MM.1S (cell line): Measurements from ENCODE around the gene E2F3.

Source experiments
- DNase-seq: peaks from one replicate; pipeline ENCODE4 v3.0.0-alpha.2; 2015
- H2AFZ ChIP-seq: fragments of 300-600 bp; sonication (generic); 2 replicates; pipeline ENCODE4 v1.6.0; 2016; ENCODE audit warnings: antibody characterized with exemption, low read length
- H3F3A ChIP-seq: fragments of 300-600 bp; sonication (generic); 2 replicates; pipeline ENCODE4 v1.6.1; 2016; ENCODE audit warnings: mild to moderate bottlenecking, antibody characterized with exemption, low read length, moderate library complexity, mixed read lengths; ENCODE audit not compliant: insufficient read depth
- H3K27ac ChIP-seq: fragments of 300-600 bp; sonication (generic); 2 replicates; pipeline ENCODE4 v1.5.1; 2016; ENCODE audit warnings: mild to moderate bottlenecking, low read length
- H3K27me3 ChIP-seq: fragments of 300-600 bp; sonication (generic); replicated peaks from 2 replicates; pipeline ENCODE4 v1.6.0; 2016; ENCODE audit warnings: low read length; ENCODE audit not compliant: insufficient read depth
- H3K36me3 ChIP-seq: fragments of 300-600 bp; sonication (generic); replicated peaks from 2 replicates; pipeline ENCODE4 v1.6.1; 2016; ENCODE audit warnings: mild to moderate bottlenecking, low read length, mixed read lengths; ENCODE audit not compliant: insufficient read depth
- H3K4me1 ChIP-seq: fragments of 300-600 bp; sonication (generic); 2 replicates; pipeline ENCODE4 v1.6.1; 2016; ENCODE audit warnings: low read length, mixed read lengths
- H3K4me2 ChIP-seq: fragments of 300-600 bp; sonication (generic); 2 replicates; pipeline ENCODE4 v1.6.0; 2016; ENCODE audit warnings: low read depth, low read length
- H3K4me3 ChIP-seq: fragments of 300-600 bp; sonication (generic); 2 replicates; pipeline ENCODE4 v1.5.1; 2016; ENCODE audit warnings: low read length, mixed read lengths
- H3K79me2 ChIP-seq: fragments of 300-600 bp; sonication (generic); 2 replicates; pipeline ENCODE4 v1.6.1; 2016; ENCODE audit warnings: mixed run types, low read length, mixed read lengths
- H3K9ac ChIP-seq: fragments of 300-600 bp; sonication (generic); 2 replicates; pipeline ENCODE4 v1.6.1; 2016; ENCODE audit warnings: low read length, mixed read lengths
- H3K9me2 ChIP-seq: fragments of 300-600 bp; sonication (generic); replicated peaks from 2 replicates; pipeline ENCODE4 v1.6.1; 2016; ENCODE audit warnings: mild to moderate bottlenecking, low read length, mixed read lengths; ENCODE audit not compliant: insufficient read depth
- H3K9me3 ChIP-seq: fragments of 300-600 bp; sonication (generic); replicated peaks from 2 replicates; pipeline ENCODE4 v1.6.1; 2016; ENCODE audit warnings: mild to moderate bottlenecking, low read length, mixed read lengths; ENCODE audit not compliant: insufficient read depth
- H4K20me1 ChIP-seq: fragments of 300-600 bp; sonication (generic); 2 replicates; pipeline ENCODE4 v1.6.1; 2016; ENCODE audit warnings: mild to moderate bottlenecking, low read length, moderate library complexity, mixed read lengths; ENCODE audit not compliant: insufficient read depth
- CTCF ChIP-seq: fragments of 300-600 bp; sonication (generic); IDR thresholded peaks from 2 replicates; pipeline ENCODE4 v1.5.1; 2016; ENCODE audit warnings: antibody characterized with exemption, low read length, mixed read lengths
- EZH2 ChIP-seq: fragments of 300-600 bp; sonication (generic); optimal IDR thresholded peaks from 2 replicates; pipeline ENCODE3; 2017; ENCODE audit warnings: low read depth, mild to moderate bottlenecking, antibody characterized with exemption, low read length, mixed read lengths
- EZH2phosphoT487 ChIP-seq: fragments of 300-600 bp; sonication (generic); IDR thresholded peaks from 2 replicates; pipeline ENCODE4 v1.6.1; 2018; ENCODE audit warnings: antibody characterized with exemption, low read length

E2F3 gene

GRCh38 chr6:20468209-20468608 lies 66.5 kb downstream of the E2F3 start:
- Histone ChIP-seq H2AFZ (no peak overlapping the region), H3K9me3 (no peaks in the 10 kb centered on the region), H3K4me3 (no peak overlapping the region), H3K36me3 (no peaks in the 10 kb centered on the region), H3K27me3 (no peaks in the 10 kb centered on the region), H3K79me2 (peaks cover 77% of the 10 kb centered on the region), H3K27ac (no peak overlapping the region), H3K4me1 (peaks cover 3% of the 10 kb centered on the region; the same call in 1 of the 2 replicates), H4K20me1 (no peaks in the 10 kb centered on the region; the same call in 1 of the 2 replicates), H3K4me2 (no peak overlapping the region), H3K9ac (no peak overlapping the region), H3F3A (no peaks in the 10 kb centered on the region), H3K9me2 (no peaks in the 10 kb centered on the region)
- TF ChIP-seq EZH2phosphoT487 (no peak), EZH2 (no peak), CTCF (no peak)
- DNase-seq, result no peak

GRCh38 chr6:20472748-20473147 lies 71.1 kb downstream of the E2F3 start:
- Histone ChIP-seq H3K27ac (no peak overlapping the region), H3K4me3 (no peak overlapping the region), H3K9me3 (no peaks in the 10 kb centered on the region), H3K27me3 (no peaks in the 10 kb centered on the region), H3K9me2 (no peaks in the 10 kb centered on the region), H3K79me2 (peaks cover 87% of the 10 kb centered on the region), H4K20me1 (no peaks in the 10 kb centered on the region), H3F3A (no peaks in the 10 kb centered on the region), H3K4me1 (no peaks in the 10 kb centered on the region), H3K4me2 (no peak overlapping the region), H3K9ac (no peak overlapping the region), H3K36me3 (no peaks in the 10 kb centered on the region), H2AFZ (no peak overlapping the region)
- DNase-seq, result no peak
- TF ChIP-seq EZH2, result no peak
- no peak for TF ChIP-seq EZH2phosphoT487
- TF ChIP-seq CTCF, result no peak

GRCh38 chr6:20473518-20473917 lies 71.8 kb downstream of the E2F3 start:
- Histone ChIP-seq H4K20me1 (no peaks in the 10 kb centered on the region), H3K9me3 (no peaks in the 10 kb centered on the region), H3K4me1 (no peaks in the 10 kb centered on the region), H3K9ac (no peak overlapping the region), H3K4me2 (no peak overlapping the region), H3K27ac (no peak overlapping the region), H2AFZ (no peak overlapping the region), H3K9me2 (no peaks in the 10 kb centered on the region), H3K27me3 (no peaks in the 10 kb centered on the region), H3K4me3 (no peak overlapping the region), H3K36me3 (no peaks in the 10 kb centered on the region), H3K79me2 (peaks cover 80% of the 10 kb centered on the region), H3F3A (no peaks in the 10 kb centered on the region)
- TF ChIP-seq EZH2phosphoT487 (no peak), EZH2 (no peak), CTCF (no peak)
- DNase-seq, result no peak
